CD4-positive, alpha-beta T cell (primary cell): ENCODE measurements around the gene ACVR1. TPM values are rescaled to one million over a fixed set of nuclear protein-coding genes. Genes with fewer than 3 reads are reported as not detected.

ENCODE experiments used
- ATAC-seq: fragments of 200-7000 bp; cut with Tn5 transposase; one replicate; pipeline ENCODE4 v1.10.0; 2022; ENCODE audit warnings: mild to moderate bottlenecking; ENCODE audit not compliant: poor library complexity
- CTCF ChIA-PET: fragments of 350-600 bp; sonication (Branson Sonifier 250); formaldehyde crosslinking; loops from one replicate; lab custom pipeline; 2021; ENCODE audit warnings: antibody characterized with exemption, inconsistent platforms; lab: Charles Lee
- POLR2A ChIA-PET: fragments of 350-600 bp; sonication (Branson Sonifier 250); formaldehyde crosslinking; loops from one replicate; lab custom pipeline; 2021; ENCODE audit warnings: antibody characterized with exemption, inconsistent platforms; lab: Charles Lee
- DNase-seq, 14 experiments: peaks; one replicate each; pipeline ENCODE4 v3.0.0-alpha.2; 2013 to 2020; ENCODE audit warnings: mixed read lengths in 2 of 14
- H3K27ac ChIP-seq, 2 donors: one replicate each; pipeline versions ENCODE4 v1.5.1 to v1.7.0; 2013; ENCODE audit warnings: low read length in 2 of 2, low read depth in 1 of 2, mild to moderate bottlenecking in 1 of 2
- H3K27me3 ChIP-seq, 2 experiments: 1 replicate in 1 of 2; 2 replicates in 1 of 2; pipeline versions ENCODE4 v1.6.1 to v1.7.0; 2013; ENCODE audit warnings: low read length in 2 of 2, control low read depth in 1 of 2, mild to moderate bottlenecking in 1 of 2, moderate library complexity in 1 of 2; ENCODE audit not compliant: insufficient read depth in 2 of 2, control insufficient read depth in 1 of 2
- H3K36me3 ChIP-seq: one replicate; pipeline ENCODE4 v1.6.1; 2013; ENCODE audit warnings: low read length, control low read depth; ENCODE audit not compliant: insufficient read depth
- H3K4me1 ChIP-seq: one replicate; pipeline ENCODE4 v1.6.1; 2013; ENCODE audit warnings: low read length, control low read depth; ENCODE audit not compliant: insufficient read depth
- H3K4me3 ChIP-seq: one replicate; pipeline ENCODE4 v1.5.1; 2013; ENCODE audit warnings: mild to moderate bottlenecking, low read length, moderate library complexity
- H3K9me3 ChIP-seq, 2 experiments: 1 replicate in 1 of 2; 2 replicates in 1 of 2; pipeline versions ENCODE4 v1.6.1 to v1.7.0; 2013; ENCODE audit warnings: low read length in 2 of 2, mild to moderate bottlenecking in 2 of 2, control low read depth in 1 of 2, moderate library complexity in 1 of 2; ENCODE audit not compliant: control insufficient read depth in 1 of 2, insufficient read depth in 1 of 2
- H3K27ac Mint-ChIP-seq: one replicate; pipeline ENCODE4 v1.8.0; 2020; ENCODE audit warnings: mixed read lengths
- H3K27me3 Mint-ChIP-seq: one replicate; pipeline ENCODE4 v1.8.0; 2021; ENCODE audit warnings: mixed read lengths
- H3K36me3 Mint-ChIP-seq: one replicate; pipeline ENCODE4 v1.8.0; 2021; ENCODE audit warnings: low read depth, mixed read lengths
- H3K4me1 Mint-ChIP-seq: one replicate; pipeline ENCODE4 v1.8.0; 2021; ENCODE audit warnings: low read depth, mixed read lengths
- H3K4me3 Mint-ChIP-seq: one replicate; pipeline ENCODE4 v1.8.0; 2020; ENCODE audit warnings: mild to moderate bottlenecking, mixed read lengths
- H3K9me3 Mint-ChIP-seq: one replicate; pipeline ENCODE4 v1.8.0; 2020; ENCODE audit warnings: mixed read lengths
- intact Hi-C, 2 experiments: fragments of 100-400 bp; cut with DNase I in 1 of 2; cut with micrococcal nuclease in 1 of 2; formaldehyde crosslinking; loops; one replicate each; pipeline versions ENCODE4 v1.15.1 to v1.9.0; 2023 to 2025; cut with DNase I, micrococcal nuclease
- total RNA-seq, 174 experiments: library from RNA in 2 of 174; stranded (reverse) in 2 of 174; gene quantifications; one replicate each; pipeline ENCODE4 v1.2.3 and lab custom pipeline; 2021 to 2026
- TF ChIP-seq, protein P1 (sequence below): fragments of 200-600 bp; IDR thresholded peaks from one replicate; pipeline ENCODE4 v1.8.0; 2022; ENCODE audit warnings: antibody characterized with exemption, mild to moderate bottlenecking

The ACVR1 gene
- total RNA-seq, 2 experiments from 2014 or later: 14.3 to 16.7 TPM

DNA sequence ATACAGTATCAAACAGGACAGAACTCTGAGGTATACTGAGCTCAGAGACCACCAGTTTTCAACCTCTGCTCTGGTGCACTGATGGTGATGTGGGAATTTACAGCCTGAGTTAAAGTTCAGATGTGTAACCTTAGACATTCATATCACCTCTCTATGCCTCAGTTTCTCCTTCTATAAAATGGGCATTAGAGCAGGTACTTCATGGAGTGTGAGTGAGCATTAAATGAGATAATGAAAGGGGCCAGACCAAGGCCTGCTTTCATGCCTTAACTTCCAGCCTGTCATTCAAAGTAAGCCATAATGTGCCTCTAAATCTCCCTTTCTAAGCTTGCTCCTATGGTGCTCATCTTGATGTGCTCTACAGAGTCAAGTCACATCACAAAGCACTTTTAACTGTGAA is 8.4 kb downstream of the ACVR1 start:
- ChIA-PET CTCF (no interaction called here), POLR2A (no interaction called here)
- H3K4me3 ChIP-seq: no peak overlapping the region
- H3K27ac ChIP-seq: no peak overlapping the region
- TF ChIP-seq, protein P1, sequence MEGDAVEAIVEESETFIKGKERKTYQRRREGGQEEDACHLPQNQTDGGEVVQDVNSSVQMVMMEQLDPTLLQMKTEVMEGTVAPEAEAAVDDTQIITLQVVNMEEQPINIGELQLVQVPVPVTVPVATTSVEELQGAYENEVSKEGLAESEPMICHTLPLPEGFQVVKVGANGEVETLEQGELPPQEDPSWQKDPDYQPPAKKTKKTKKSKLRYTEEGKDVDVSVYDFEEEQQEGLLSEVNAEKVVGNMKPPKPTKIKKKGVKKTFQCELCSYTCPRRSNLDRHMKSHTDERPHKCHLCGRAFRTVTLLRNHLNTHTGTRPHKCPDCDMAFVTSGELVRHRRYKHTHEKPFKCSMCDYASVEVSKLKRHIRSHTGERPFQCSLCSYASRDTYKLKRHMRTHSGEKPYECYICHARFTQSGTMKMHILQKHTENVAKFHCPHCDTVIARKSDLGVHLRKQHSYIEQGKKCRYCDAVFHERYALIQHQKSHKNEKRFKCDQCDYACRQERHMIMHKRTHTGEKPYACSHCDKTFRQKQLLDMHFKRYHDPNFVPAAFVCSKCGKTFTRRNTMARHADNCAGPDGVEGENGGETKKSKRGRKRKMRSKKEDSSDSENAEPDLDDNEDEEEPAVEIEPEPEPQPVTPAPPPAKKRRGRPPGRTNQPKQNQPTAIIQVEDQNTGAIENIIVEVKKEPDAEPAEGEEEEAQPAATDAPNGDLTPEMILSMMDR: no peak
- H3K9me3 Mint-ChIP-seq: no peaks in the 10 kb centered on the region
- intact Hi-C loops: loop anchor here in 1 of 2 experiments (5.0 kb wide), 1 partner anchor 35 kb away; no protein-coding TSS in a partner anchor
- no peaks in the 10 kb centered on the region for H3K27me3 Mint-ChIP-seq
- no peaks in the 10 kb centered on the region for H3K9me3 ChIP-seq
- H3K4me3 Mint-ChIP-seq: no peak overlapping the region
- no peak for ATAC-seq
- H3K36me3 ChIP-seq: no peaks in the 10 kb centered on the region
- no peaks in the 10 kb centered on the region for H3K36me3 Mint-ChIP-seq
- no peak overlapping the region for H3K27ac Mint-ChIP-seq
- no peaks in the 10 kb centered on the region for H3K27me3 ChIP-seq
- peaks cover 12% of the 10 kb centered on the region for H3K4me1 ChIP-seq
- no peak for DNase-seq
- peaks cover 72% of the 10 kb centered on the region for H3K4me1 Mint-ChIP-seq

DNA sequence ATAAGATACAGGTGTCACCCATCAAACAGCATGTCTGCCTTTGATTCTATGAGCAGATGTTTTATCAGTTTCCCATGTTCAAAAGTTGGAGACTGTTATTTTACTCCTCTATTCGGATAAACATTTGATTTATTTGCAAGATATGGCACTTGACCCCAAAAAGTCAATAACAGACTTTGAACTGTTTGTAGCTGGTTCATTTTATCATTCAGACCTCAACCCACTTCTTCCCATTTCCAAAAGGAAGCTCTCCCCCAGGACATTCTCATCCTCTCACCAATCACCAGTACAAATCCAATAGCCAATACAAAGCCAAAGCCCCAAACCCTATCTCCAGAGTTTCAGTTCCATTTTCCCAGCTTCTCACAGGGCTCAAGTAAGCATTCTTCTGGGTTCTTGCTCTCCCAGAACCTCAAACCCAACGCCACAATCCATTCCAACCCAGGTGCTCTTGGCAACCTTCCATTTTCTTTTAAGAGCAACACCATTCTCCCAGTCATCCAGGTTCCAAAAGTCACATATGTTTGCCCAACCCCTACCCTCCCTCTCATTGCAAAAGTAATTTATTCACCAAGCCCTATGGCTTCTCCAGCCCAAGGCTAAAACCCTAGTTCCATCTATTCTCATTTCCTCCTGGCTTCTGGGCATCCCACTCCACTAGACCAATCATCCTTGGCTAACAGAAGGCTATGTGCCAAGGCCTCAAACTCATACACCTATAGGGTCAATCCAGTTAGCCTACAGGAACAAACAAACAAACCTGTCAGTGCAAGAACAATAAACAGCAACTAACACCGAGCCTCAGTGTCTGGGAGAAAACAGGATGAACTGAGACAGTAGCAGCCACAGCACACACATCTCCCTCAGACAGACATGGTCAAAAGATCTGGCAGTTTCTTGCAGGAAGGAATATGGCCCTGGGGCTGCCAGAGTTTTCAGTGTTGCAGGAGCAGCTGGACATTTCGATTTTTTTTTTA is 9.2 kb downstream of the ACVR1 start:
- intact Hi-C loops: loop anchor here in 1 of 2 experiments (5.0 kb wide), 1 partner anchor 35 kb away; no protein-coding TSS in a partner anchor
- ChIA-PET POLR2A (no interaction called here), CTCF (interaction anchor here (0.8 to 1.1 kb wide), 2 partner anchors 10 to 21 kb away, joined by 3 read pairs; no protein-coding TSS in a partner anchor)
- no peak overlapping the region for H3K27ac Mint-ChIP-seq
- H3K9me3 Mint-ChIP-seq: no peaks in the 10 kb centered on the region
- H3K4me1 Mint-ChIP-seq: peaks cover 64% of the 10 kb centered on the region
- TF ChIP-seq, protein P1: no peak
- ATAC-seq: no peak
- no peak for DNase-seq
- Histone ChIP-seq H3K9me3 (no peaks in the 10 kb centered on the region), H3K27ac (no peak overlapping the region), H3K27me3 (no peaks in the 10 kb centered on the region), H3K4me3 (no peak overlapping the region), H3K36me3 (no peaks in the 10 kb centered on the region), H3K4me1 (peaks cover 12% of the 10 kb centered on the region)
- no peaks in the 10 kb centered on the region for H3K36me3 Mint-ChIP-seq
- H3K27me3 Mint-ChIP-seq: no peaks in the 10 kb centered on the region
- no peak overlapping the region for H3K4me3 Mint-ChIP-seq

DNA sequence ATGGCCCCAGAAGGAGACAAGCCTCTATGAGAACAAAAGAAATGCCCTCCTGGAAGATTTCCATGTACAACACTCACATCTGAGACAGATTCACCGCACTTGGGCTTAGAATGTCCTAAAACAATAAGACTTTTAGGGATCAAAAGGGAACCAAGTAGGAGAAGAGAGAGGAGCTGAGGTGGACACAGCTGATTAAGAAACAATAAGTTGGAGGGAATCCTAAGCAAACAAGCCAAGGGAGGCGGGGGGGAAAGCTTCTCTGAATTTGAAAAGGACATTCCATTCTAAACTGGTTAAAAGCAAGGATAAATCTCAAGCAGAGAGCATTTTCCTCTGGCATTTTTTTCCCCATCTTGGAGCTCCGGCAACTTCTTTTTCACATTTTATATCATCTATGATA is 9.9 kb downstream of the ACVR1 start:
- no peaks in the 10 kb centered on the region for H3K27me3 Mint-ChIP-seq
- peaks cover 60% of the 10 kb centered on the region for H3K4me1 Mint-ChIP-seq
- peaks cover 12% of the 10 kb centered on the region for H3K4me1 ChIP-seq
- no peaks in the 10 kb centered on the region for H3K36me3 ChIP-seq
- H3K4me3 Mint-ChIP-seq: no peak overlapping the region
- ATAC-seq: no peak
- no peaks in the 10 kb centered on the region for H3K36me3 Mint-ChIP-seq
- H3K9me3 ChIP-seq: no peaks in the 10 kb centered on the region
- POLR2A ChIA-PET: no interaction called here
- H3K27me3 ChIP-seq: no peaks in the 10 kb centered on the region
- CTCF ChIA-PET: interaction anchor here (0.8 to 1.1 kb wide), 2 partner anchors 10 to 22 kb away, joined by 3 read pairs; no protein-coding TSS in a partner anchor
- H3K27ac Mint-ChIP-seq: no peak overlapping the region
- no peak for DNase-seq
- TF ChIP-seq, protein P1: no peak
- H3K9me3 Mint-ChIP-seq: no peaks in the 10 kb centered on the region
- H3K27ac ChIP-seq: no peak overlapping the region
- H3K4me3 ChIP-seq: no peak overlapping the region
- intact Hi-C loops: loop anchor here in 1 of 2 experiments (5.0 kb wide), 1 partner anchor 36 kb away; no protein-coding TSS in a partner anchor
